Pancreas (tissue), 10 donors: ENCODE data around the gene EBF4. TPM values are rescaled to one million over a fixed set of nuclear protein-coding genes. Genes with fewer than 3 reads are reported as not detected.

Source experiments
- ATAC-seq, 4 donors: fragments of 200-7000 bp; cut with Tn5 transposase; one replicate each; pipeline versions ENCODE4 v1.8.0 to v1.9.1; 2020; ENCODE audit warnings: mild to moderate bottlenecking in 4 of 4, moderate library complexity in 4 of 4
- DNase-seq, 6 donors: peaks; one replicate each; pipeline ENCODE4 v3.0.0-alpha.2; 2020
- FAIRE-seq: peaks from 2 replicates; lab custom pipeline; 2012; peaks lifted over from hg19 to GRCh38; lab: Jason Lieb, UNC
- H3K27ac ChIP-seq, 4 donors: fragments of 200-600 bp; sonication (generic); 1 replicate in 3 of 4; 2 replicates in 1 of 4; pipeline versions ENCODE4 v1.5.0 to v1.8.0; 2020
- H3K27me3 ChIP-seq, 4 donors: fragments of 200-600 bp; one replicate each; pipeline ENCODE4 v1.8.0; 2021
- H3K36me3 ChIP-seq, 3 donors: fragments of 200-600 bp; sonication (generic) in 1 of 3; one replicate each; pipeline versions ENCODE4 v1.5.0 to v1.8.0; 2020 to 2021
- H3K4me1 ChIP-seq, 3 donors: fragments of 200-600 bp; one replicate each; pipeline ENCODE4 v1.8.0; 2021
- H3K4me3 ChIP-seq, 4 donors: fragments of 200-600 bp; sonication (generic) in 2 of 4; one replicate each; pipeline versions ENCODE4 v1.5.0 to v1.8.0; 2020 to 2021
- H3K9me3 ChIP-seq, 4 donors: fragments of 200-600 bp; one replicate each; pipeline ENCODE4 v1.8.0; 2021
- CTCF ChIP-seq, 4 donors: fragments of 200-600 bp; sonication (generic) in 3 of 4; IDR thresholded peaks; one replicate each; pipeline versions ENCODE4 v1.5.0 to v1.8.0; 2021; ENCODE audit warnings: antibody characterized with exemption in 4 of 4
- WGBS, 2 donors: extraction: QIAGEN DNeasy Blood & Tissue Kit; methylation state at CpG; one replicate each; pipeline ENCODE4 v1.1.7; 2013; 5-methylcytosine and 5-hydroxymethylcytosine counted together
- intact Hi-C, 3 donors: fragments of 100-400 bp; cut with DNase I; formaldehyde crosslinking; loops; one replicate each; pipeline versions ENCODE4 v1.11.1 to v1.14.2; 2022
- polyA plus RNA-seq, 2 donors: library from polyadenylated mRNA; stranded (reverse); fragments of 200-250 nt; gene quantifications; one replicate each; pipeline ENCODE4 v1.2.3, GENCODE V29; 2013
- total RNA-seq, 6 donors: library from RNA; stranded (reverse); fragmentation: NEBNext Ultra II Directional in 4 of 6; extraction: Animal tissue kit (Norgen Biotek cat#: 25700) in 4 of 6; gene quantifications; one replicate each; pipeline versions ENCODE4 v1.2.1 to v1.2.4, GENCODE V29; 2021 to 2023
- donor health status: healthy with polysubstance abuse.
- donor health status: DM: no; HTN: no; CAD: no; lungs with moderate emphysema.
- donor health status: DM: no; HTN: no; CAD: no.
- donor health status: control.
- donor health status: control.
- donor health status: Bipolar disorder and iron deficiency.
- donor health status: DM: yes; HTN: yes; CAD: no.
- donor health status: DM: no; HTN: no; CAD: no.
- donor health status: DM: no; HTN: no; CAD: no.
- donor health status: DM: yes; HTN: yes; CAD: no.

The EBF4 gene
- total and polyA plus RNA-seq, 8 donors = 6.8 to 25.3 (median 9.6) TPM

DNA sequence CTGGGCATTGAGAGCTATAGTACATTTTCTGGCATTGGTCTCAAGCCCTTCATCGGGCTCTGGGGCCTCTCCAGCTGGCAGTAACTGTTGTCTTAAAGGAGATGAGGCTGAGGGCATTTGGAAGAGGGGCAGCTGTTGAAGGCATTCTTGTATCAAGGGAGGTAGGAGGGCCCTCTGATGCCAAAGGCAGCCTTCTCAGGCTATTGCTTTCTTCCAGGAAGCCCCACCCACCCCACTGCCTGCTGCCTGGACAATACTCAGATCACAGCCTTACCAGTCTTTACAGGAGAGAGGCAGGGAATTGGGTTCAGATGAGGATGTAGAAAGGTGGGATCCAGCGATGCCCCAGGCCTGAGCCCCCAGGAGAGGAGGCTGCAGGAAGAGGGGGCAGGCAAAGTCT lies 61.8 kb downstream of the EBF4 start:
- FAIRE-seq = no peak
- no peak for TF ChIP-seq CTCF (IDR thresholded peaks at IDR 0.05)
- no peaks in the 10 kb centered on the region for H3K9me3 ChIP-seq
- H3K36me3 ChIP-seq = no peaks in the 10 kb centered on the region
- no peak overlapping the region for H3K27ac ChIP-seq
- intact Hi-C loops = no loop called here
- no peaks in the 10 kb centered on the region for H3K27me3 ChIP-seq
- WGBS, 2 donors = 59 to 79% methylated on average over 2 of the region's 2 CpGs
- H3K4me3 ChIP-seq = no peak overlapping the region
- no peak for DNase-seq
- ATAC-seq = no peak
- peaks cover 0 to 12% (median 3%) of the 10 kb centered on the region in 3 donors for H3K4me1 ChIP-seq

- no peaks in the 10 kb centered on the region for H3K27me3 ChIP-seq
- H3K4me1 ChIP-seq = peaks cover 0 to 12% (median 3%) of the 10 kb centered on the region in 3 donors
- H3K9me3 ChIP-seq = no peaks in the 10 kb centered on the region
- H3K27ac ChIP-seq = no peak overlapping the region
- DNase-seq (peak in 1 of 6 donors; percentile 60), FAIRE-seq (no peak), ATAC-seq (no peak)
- intact Hi-C loops = loop anchor here in 1 of 3 donors (5.0 kb wide), 1 partner anchor 97 kb away; no protein-coding TSS in a partner anchor
- TF ChIP-seq CTCF (IDR thresholded peaks at IDR 0.05) = no peak
- no peak overlapping the region for H3K4me3 ChIP-seq
- WGBS, 2 donors = 50 to 53% methylated on average over 16 to 18 of the region's 18 CpGs
- H3K36me3 ChIP-seq = no peaks in the 10 kb centered on the region
These were observed 63.0 kb downstream of the EBF4 start for GRCh38 chr20:2755451-2756055.

DNA sequence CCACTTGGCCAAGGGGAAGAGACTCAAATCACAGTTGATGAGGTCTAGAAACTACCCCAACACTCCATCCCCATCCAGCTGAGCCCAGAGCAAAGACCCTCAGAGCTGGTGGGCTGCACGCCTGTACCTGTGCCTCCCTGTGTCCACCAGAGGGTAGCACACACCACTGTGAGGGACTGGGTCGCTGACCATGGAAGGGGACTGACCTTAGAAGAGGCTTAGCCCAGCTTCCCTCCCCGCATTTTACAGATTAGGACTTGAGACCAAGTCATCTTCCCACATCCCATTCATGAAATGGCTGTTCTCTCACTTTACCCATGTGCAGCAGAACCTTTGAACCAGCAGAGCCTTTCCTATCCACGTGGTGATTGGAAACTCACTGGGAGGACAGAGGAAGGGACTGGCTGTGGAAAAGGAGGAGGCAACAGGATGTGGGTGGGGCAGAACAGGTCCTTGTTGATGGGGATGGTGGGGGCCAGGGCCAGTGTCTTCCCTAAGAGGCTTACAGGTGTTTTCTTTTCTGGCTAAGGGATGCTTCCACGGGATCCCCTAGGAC lies 63.6 kb downstream of the EBF4 start:
- DNase-seq (no peak), FAIRE-seq (no peak), ATAC-seq (peak in 3 of 4 donors; percentile 25 to 57 (median 49))
- no peak overlapping the region for H3K4me3 ChIP-seq
- H3K4me1 ChIP-seq = peaks cover 0 to 7% (median 3%) of the 10 kb centered on the region in 3 donors
- no peaks in the 10 kb centered on the region for H3K9me3 ChIP-seq
- intact Hi-C loops = loop anchor here in 1 of 3 donors (5.0 kb wide), 1 partner anchor 96 kb away; no protein-coding TSS in a partner anchor
- no peaks in the 10 kb centered on the region for H3K27me3 ChIP-seq
- TF ChIP-seq CTCF (IDR thresholded peaks at IDR 0.05) = peak in 3 of 4 donors; percentile 14 to 43 (median 39)
- H3K36me3 ChIP-seq = no peaks in the 10 kb centered on the region
- no peak overlapping the region for H3K27ac ChIP-seq
- WGBS, 2 donors = 34 to 38% methylated on average over 5 of the region's 5 CpGs

DNA sequence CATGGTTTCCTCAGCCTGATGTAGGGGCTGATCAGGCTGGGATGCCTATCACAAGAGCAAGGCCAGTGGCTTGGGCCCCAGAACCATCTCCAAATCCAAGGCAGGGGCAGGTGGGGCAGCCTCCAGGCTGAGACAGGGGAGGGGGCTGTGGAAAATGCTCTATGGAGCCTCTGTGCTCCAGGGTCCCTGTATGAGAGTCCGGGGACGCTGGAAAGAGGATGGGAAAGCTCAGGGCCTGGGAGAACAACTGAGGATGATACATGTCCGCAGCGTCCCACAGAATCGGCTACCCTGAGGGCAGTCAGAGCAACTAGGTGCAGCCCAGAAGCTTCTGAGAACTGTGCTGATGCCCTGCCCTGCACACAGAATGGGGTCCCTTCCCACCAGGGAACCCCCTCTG lies 64.4 kb downstream of the EBF4 start:
- WGBS, 2 donors = 69 to 88% methylated on average over 5 of the region's 5 CpGs
- TF ChIP-seq CTCF (IDR thresholded peaks at IDR 0.05) = no peak
- peaks cover 0 to 6% (median 3%) of the 10 kb centered on the region in 3 donors for H3K4me1 ChIP-seq
- no peaks in the 10 kb centered on the region for H3K9me3 ChIP-seq
- no peaks in the 10 kb centered on the region for H3K27me3 ChIP-seq
- ATAC-seq = no peak
- no peak overlapping the region for H3K27ac ChIP-seq
- no peaks in the 10 kb centered on the region for H3K36me3 ChIP-seq
- DNase-seq = no peak
- intact Hi-C loops = loop anchor here in 1 of 3 donors (5.0 kb wide), 1 partner anchor 95 kb away; no protein-coding TSS in a partner anchor
- FAIRE-seq = no peak
- no peak overlapping the region for H3K4me3 ChIP-seq

GRCh38 chr20:2757969-2758368 lies 65.4 kb downstream of the EBF4 start:
- FAIRE-seq (no peak), DNase-seq (no peak), ATAC-seq (no peak)
- H3K27ac ChIP-seq = no peak overlapping the region
- H3K4me3 ChIP-seq = no peak overlapping the region
- intact Hi-C loops = loop anchor here in 1 of 3 donors (5.0 kb wide), 1 partner anchor 94 kb away; no protein-coding TSS in a partner anchor
- no peaks in the 10 kb centered on the region for H3K4me1 ChIP-seq
- H3K27me3 ChIP-seq = no peaks in the 10 kb centered on the region
- H3K36me3 ChIP-seq = no peaks in the 10 kb centered on the region
- no peak for TF ChIP-seq CTCF (IDR thresholded peaks at IDR 0.05)
- H3K9me3 ChIP-seq = no peaks in the 10 kb centered on the region
- 68 to 75% methylated on average over 5 of the region's 5 CpGs for WGBS, 2 donors
